ENCODE data around the gene WDR62. TPM values are rescaled to one million over a fixed set of nuclear protein-coding genes. Genes with fewer than 3 reads are reported as not detected.

The WDR62 gene
- total RNA-seq, 4 donors from 2014 or later = 1.1 to 15.7 (median 2.9) TPM

DNA sequence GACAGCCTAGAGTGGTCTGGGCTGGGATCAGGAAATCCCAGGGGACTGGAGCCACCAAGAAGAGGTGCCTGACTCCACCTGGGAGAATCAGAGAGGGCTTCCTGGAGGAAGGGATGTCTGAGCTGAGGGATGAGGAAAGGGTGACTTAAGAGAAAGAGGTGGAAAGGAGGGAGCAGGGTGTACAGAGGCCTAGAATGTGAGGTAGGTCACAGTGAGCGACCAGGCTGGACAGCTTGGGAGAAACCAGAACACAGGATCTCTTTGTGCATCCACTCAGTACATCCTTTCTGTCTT lies 61.6 kb downstream of the WDR62 start:
- H3K4me1 ChIP-seq = peaks cover 4 to 22% (median 15%) of the 10 kb centered on the region in 4 donors
- peak overlapping the region; percentile 81 to 95 (median 88) for H3K27ac ChIP-seq
- peaks cover 0 to 40% (median 0%) of the 10 kb centered on the region in 3 donors for H3K36me3 ChIP-seq
- H3K9me3 ChIP-seq = no peaks in the 10 kb centered on the region
- TF ChIP-seq, protein P1, sequence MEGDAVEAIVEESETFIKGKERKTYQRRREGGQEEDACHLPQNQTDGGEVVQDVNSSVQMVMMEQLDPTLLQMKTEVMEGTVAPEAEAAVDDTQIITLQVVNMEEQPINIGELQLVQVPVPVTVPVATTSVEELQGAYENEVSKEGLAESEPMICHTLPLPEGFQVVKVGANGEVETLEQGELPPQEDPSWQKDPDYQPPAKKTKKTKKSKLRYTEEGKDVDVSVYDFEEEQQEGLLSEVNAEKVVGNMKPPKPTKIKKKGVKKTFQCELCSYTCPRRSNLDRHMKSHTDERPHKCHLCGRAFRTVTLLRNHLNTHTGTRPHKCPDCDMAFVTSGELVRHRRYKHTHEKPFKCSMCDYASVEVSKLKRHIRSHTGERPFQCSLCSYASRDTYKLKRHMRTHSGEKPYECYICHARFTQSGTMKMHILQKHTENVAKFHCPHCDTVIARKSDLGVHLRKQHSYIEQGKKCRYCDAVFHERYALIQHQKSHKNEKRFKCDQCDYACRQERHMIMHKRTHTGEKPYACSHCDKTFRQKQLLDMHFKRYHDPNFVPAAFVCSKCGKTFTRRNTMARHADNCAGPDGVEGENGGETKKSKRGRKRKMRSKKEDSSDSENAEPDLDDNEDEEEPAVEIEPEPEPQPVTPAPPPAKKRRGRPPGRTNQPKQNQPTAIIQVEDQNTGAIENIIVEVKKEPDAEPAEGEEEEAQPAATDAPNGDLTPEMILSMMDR (IDR thresholded peaks at IDR 0.05) = no peak
- TF ChIP-seq POLR2A (IDR thresholded peaks at IDR 0.05) = no peak
- peak overlapping the region; percentile 60 to 95 (median 80) for H3K4me3 ChIP-seq
- H3K27me3 ChIP-seq = no peaks in the 10 kb centered on the region
- DNase-seq = no peak

DNA sequence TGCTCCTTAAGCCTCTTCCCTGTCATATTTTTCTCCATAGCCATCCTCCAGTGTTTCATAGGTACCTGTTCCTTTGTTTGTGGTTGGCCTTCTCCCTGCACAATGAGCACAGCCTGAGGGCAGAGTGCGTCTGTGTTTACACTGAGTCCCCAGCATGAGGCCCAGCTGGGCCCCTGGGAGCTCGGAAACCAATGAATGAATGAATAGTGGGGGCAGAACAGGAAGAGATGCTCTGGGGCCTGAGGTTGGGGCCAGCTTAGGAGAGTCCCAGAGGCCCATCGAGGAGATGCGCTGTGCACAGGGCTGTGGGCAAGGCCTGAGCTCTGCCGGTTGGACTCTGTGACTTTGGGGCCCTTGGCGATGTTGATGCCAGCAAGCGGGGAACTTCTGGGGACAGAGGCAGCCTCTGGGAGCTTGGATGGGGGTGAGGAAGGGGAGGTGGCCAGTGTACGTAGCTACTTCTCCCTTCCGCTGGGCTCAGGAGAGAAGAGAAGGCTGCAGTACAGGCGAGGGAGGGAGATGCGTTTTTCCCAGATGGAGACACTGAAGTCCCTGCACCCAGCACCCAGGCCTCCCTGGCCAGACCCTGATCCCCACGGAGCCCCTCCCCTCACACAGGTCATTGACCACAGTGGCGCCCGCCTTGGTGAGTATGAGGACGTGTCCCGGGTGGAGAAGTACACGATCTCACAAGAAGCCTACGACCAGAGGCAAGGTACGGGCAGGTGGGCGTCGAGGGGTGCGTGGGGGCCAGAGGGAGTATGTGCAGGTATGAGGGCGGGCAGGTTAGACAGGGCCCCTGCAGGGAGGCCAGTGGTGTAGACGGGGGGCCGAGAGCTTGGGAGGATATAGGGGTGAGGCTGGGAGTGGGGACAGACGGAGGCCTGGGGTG lies 65.6 kb downstream of the WDR62 start:
- no peak for DNase-seq

DNA sequence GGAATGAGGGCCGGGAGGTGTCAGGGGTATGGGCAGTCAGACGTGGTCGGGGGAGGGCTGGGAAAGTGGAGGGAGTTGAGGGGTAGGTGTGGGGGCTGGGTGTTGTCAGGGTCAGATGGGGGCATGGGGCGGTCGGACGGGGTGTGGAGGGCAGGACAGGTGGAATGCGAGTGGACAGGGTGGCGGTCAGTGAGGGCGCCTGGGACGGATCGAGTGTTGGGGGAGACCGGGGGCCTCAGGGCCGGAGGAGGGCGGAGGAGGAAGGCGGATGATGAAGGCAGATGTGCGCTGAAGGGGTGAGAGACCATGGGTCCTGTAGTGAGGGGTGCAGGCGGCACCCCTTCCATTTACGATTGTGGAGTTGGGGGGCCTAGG lies 66.3 kb downstream of the WDR62 start:
- DNase-seq = no peak
- TF ChIP-seq, protein P1 (IDR thresholded peaks at IDR 0.05) = no peak
- TF ChIP-seq POLR2A (IDR thresholded peaks at IDR 0.05) = no peak
- Histone ChIP-seq H3K27ac (no peak overlapping the region), H3K27me3 (no peaks in the 10 kb centered on the region), H3K36me3 (peaks cover 0 to 74% (median 0%) of the 10 kb centered on the region in 3 donors), H3K9me3 (no peaks in the 10 kb centered on the region), H3K4me1 (peaks cover 3 to 9% (median 5%) of the 10 kb centered on the region in 4 donors), H3K4me3 (no peak overlapping the region)

More for the DNA sequence above, 65.6 kb downstream of the WDR62 start:
- H3K27ac ChIP-seq = no peak overlapping the region
- no peak overlapping the region for H3K4me3 ChIP-seq
- no peaks in the 10 kb centered on the region for H3K9me3 ChIP-seq
- peaks cover 0 to 68% (median 0%) of the 10 kb centered on the region in 3 donors for H3K36me3 ChIP-seq
- H3K4me1 ChIP-seq = peaks cover 3 to 11% (median 6%) of the 10 kb centered on the region in 4 donors
- TF ChIP-seq, protein P1 (IDR thresholded peaks at IDR 0.05) = no peak
- TF ChIP-seq POLR2A (IDR thresholded peaks at IDR 0.05) = no peak
- H3K27me3 ChIP-seq = no peaks in the 10 kb centered on the region

DNA sequence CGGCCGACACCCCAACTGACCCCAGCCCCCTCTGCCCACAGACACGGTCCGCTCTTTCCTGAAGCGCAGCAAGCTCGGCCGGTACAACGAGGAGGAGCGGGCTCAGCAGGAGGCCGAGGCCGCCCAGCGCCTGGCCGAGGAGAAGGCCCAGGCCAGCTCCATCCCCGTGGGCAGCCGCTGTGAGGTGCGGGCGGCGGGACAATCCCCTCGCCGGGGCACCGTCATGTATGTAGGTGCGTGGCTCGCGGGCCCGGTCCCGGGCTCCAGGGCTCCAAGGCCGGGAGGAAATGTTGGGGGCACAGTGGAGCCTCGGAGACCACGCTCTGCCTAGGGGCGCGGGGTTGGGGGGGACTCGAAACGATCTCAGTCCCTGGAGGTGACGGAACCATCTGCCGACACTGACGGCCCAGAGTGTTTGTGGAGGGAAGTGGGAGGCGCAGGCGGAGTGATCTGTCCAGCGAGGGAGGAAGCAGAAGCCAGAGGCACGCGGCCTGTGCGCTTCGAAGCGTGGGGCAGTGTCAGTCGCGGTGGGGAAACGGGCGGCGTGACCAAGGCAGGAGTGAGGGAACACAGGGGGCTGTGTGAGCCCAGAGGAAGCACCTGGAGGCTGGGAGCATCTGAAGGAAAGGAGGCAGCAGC lies 66.9 kb downstream of the WDR62 start:
- Histone ChIP-seq H3K27me3 (no peaks in the 10 kb centered on the region), H3K36me3 (peaks cover 0 to 74% (median 0%) of the 10 kb centered on the region in 3 donors), H3K9me3 (no peaks in the 10 kb centered on the region), H3K27ac (no peak overlapping the region), H3K4me3 (no peak overlapping the region), H3K4me1 (peaks cover 0 to 3% (median 2%) of the 10 kb centered on the region in 4 donors)
- DNase-seq = no peak
- no peak for TF ChIP-seq POLR2A (IDR thresholded peaks at IDR 0.05)
- TF ChIP-seq, protein P1 (IDR thresholded peaks at IDR 0.05) = no peak

DNA sequence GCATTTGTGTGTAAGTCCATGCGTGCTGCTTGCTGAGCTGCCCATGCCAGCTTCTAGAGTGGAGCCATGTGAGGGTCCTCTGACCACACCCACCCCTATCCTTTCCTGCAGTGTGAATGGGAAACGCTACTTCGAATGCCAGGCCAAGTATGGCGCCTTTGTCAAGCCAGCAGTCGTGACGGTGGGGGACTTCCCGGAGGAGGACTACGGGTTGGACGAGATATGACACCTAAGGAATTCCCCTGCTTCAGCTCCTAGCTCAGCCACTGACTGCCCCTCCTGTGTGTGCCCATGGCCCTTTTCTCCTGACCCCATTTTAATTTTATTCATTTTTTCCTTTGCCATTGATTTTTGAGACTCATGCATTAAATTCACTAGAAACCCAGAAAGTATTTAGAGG lies 70.9 kb downstream of the WDR62 start:
- peaks cover 0 to 5% (median 2%) of the 10 kb centered on the region in 4 donors for H3K4me1 ChIP-seq
- H3K9me3 ChIP-seq = no peaks in the 10 kb centered on the region
- DNase-seq = no peak
- H3K27me3 ChIP-seq = no peaks in the 10 kb centered on the region
- no peak overlapping the region for H3K27ac ChIP-seq
- H3K4me3 ChIP-seq = no peak overlapping the region
- TF ChIP-seq, protein P1 (IDR thresholded peaks at IDR 0.05) = no peak
- TF ChIP-seq POLR2A (IDR thresholded peaks at IDR 0.05) = no peak
- H3K36me3 ChIP-seq = peaks cover 0 to 52% (median 0%) of the 10 kb centered on the region in 3 donors

Measured in Peyer's patch (tissue), 4 donors.